GM12878 (cell line): Measurements from ENCODE around the gene ARHGEF10L. TPM values are rescaled to one million over a fixed set of nuclear protein-coding genes. Genes with fewer than 3 reads are reported as not detected.

Experiments used
- ATAC-seq: fragments of 200-7000 bp; cut with Tn5 transposase; 3 replicates; pipeline ENCODE4 v1.9.1; 2020; ENCODE audit warnings: mild to moderate bottlenecking, moderate library complexity
- BruUV-seq: library from RNA; stranded (reverse); fragments of 400-500 nt; replicated peaks from 2 replicates; lab custom pipeline; 2021; lab: Mats Ljungman, UMichigan
- CTCF ChIA-PET: fragments of 300-600 bp; sonication (Branson Sonifier 250); formaldehyde crosslinking; extraction: SDS; loops from one replicate; lab custom pipeline; 2021; ENCODE audit warnings: inconsistent platforms; lab: Yijun Ruan, JAX
- POLR2A ChIA-PET: fragments of 350-600 bp; formaldehyde crosslinking; extraction: SDS; loops from one replicate; lab custom pipeline; 2021; ENCODE audit warnings: inconsistent platforms; lab: Charles Lee
- RAD21 ChIA-PET: fragments of 300-600 bp; sonication (Branson Sonifier 250); formaldehyde crosslinking; loops from one replicate; lab custom pipeline; 2023; ENCODE audit warnings: antibody characterized with exemption; ENCODE audit not compliant: unreplicated experiment; lab: Charles Lee
- SMC1A ChIA-PET: fragments of 300-600 bp; sonication (Branson Sonifier 250); formaldehyde crosslinking; loops from one replicate; lab custom pipeline; 2023; ENCODE audit not compliant: unreplicated experiment, uncharacterized antibody; lab: Charles Lee
- DNase-seq: peaks from one replicate; pipeline ENCODE4 v3.0.0-alpha.2; 2011; ENCODE audit warnings: low read depth, low spot score
- FAIRE-seq: peaks from 3 replicates; lab custom pipeline; 2011; peaks lifted over from hg19 to GRCh38; lab: Jason Lieb, UNC
- H2AFZ ChIP-seq: 2 replicates; pipeline ENCODE4 v1.6.0; 2011; ENCODE audit warnings: low read depth, low read length, control low read depth; ENCODE audit not compliant: control insufficient read depth
- H3K27ac ChIP-seq: 2 replicates; pipeline ENCODE4 v1.5.1; 2011; ENCODE audit warnings: control low read depth; ENCODE audit not compliant: control insufficient read depth, insufficient read depth
- H3K27me3 ChIP-seq, 2 experiments: replicated peaks in 1 of 2; 2 replicates each; pipeline versions ENCODE4 v1.6.0 to v1.6.1; 2011; ENCODE audit warnings: low read length in 1 of 2; ENCODE audit not compliant: control insufficient read depth in 2 of 2, insufficient read depth in 2 of 2
- H3K36me3 ChIP-seq, 2 experiments: 2 replicates each; pipeline ENCODE4 v1.5.1; 2011; ENCODE audit warnings: low read length in 1 of 2; ENCODE audit not compliant: control insufficient read depth in 2 of 2, insufficient read depth in 2 of 2
- H3K4me1 ChIP-seq: 2 replicates; pipeline ENCODE4 v1.6.1; 2011; ENCODE audit warnings: mild to moderate bottlenecking, low read length, moderate library complexity, mixed read lengths; ENCODE audit not compliant: control insufficient read depth, insufficient read depth
- H3K4me2 ChIP-seq: 2 replicates; pipeline ENCODE4 v1.6.0; 2011; ENCODE audit warnings: control low read depth; ENCODE audit not compliant: control insufficient read depth, insufficient read depth
- H3K4me3 ChIP-seq: fragments of 200-600 bp; sonication (generic); 2 replicates; pipeline ENCODE4 v1.5.1; 2016
- H3K79me2 ChIP-seq: 2 replicates; pipeline ENCODE4 v1.6.0; 2011; ENCODE audit warnings: low read length; ENCODE audit not compliant: control insufficient read depth, insufficient read depth
- H3K9ac ChIP-seq: 2 replicates; pipeline ENCODE4 v1.8.0; 2011; ENCODE audit warnings: low read length, control low read depth, mixed read lengths; ENCODE audit not compliant: control insufficient read depth, insufficient read depth
- H3K9me3 ChIP-seq: replicated peaks from 3 replicates; pipeline ENCODE4 v1.5.1; 2011; ENCODE audit warnings: mild to moderate bottlenecking, low read length; ENCODE audit not compliant: control insufficient read depth, insufficient read depth
- H4K20me1 ChIP-seq: 2 replicates; pipeline ENCODE4 v1.6.0; 2011; ENCODE audit not compliant: control insufficient read depth, insufficient read depth
- BMI1 ChIP-seq: fragments of 450-650 bp; IDR thresholded peaks from 2 replicates; pipeline ENCODE4 v1.6.1; 2016; ENCODE audit warnings: mild to moderate bottlenecking, moderate library complexity, borderline replicate concordance
- HDAC6 ChIP-seq: fragments of 200-600 bp; sonication (generic); IDR thresholded peaks from one replicate; pipeline ENCODE4 v1.8.0; 2017; ENCODE audit warnings: antibody characterized with exemption; ENCODE audit not compliant: unreplicated experiment
- JUND ChIP-seq: IDR thresholded peaks from 2 replicates; pipeline ENCODE4 v1.6.1; 2012; ENCODE audit warnings: low read depth, mild to moderate bottlenecking, low read length, improper control_type of control experiment, moderate library complexity
- MLLT1 ChIP-seq: fragments of 450-650 bp; IDR thresholded peaks from 2 replicates; pipeline ENCODE4 v1.6.1; 2016; ENCODE audit warnings: mild to moderate bottlenecking
- NFXL1 ChIP-seq: fragments of 450-650 bp; IDR thresholded peaks from 2 replicates; pipeline ENCODE4 v1.6.1; 2017; ENCODE audit warnings: antibody characterized with exemption, mild to moderate bottlenecking, borderline replicate concordance
- NR2C2 ChIP-seq: IDR thresholded peaks from 2 replicates; pipeline ENCODE4 v1.6.1; 2011; ENCODE audit warnings: borderline replicate concordance, low read depth; ENCODE audit not compliant: control insufficient read depth, insufficient read length
- POU2F2 ChIP-seq: IDR thresholded peaks from 3 replicates; pipeline ENCODE4 v1.6.1; 2011; ENCODE audit warnings: low read depth, mild to moderate bottlenecking, low read length, borderline replicate concordance
- SMAD5 ChIP-seq: IDR thresholded peaks from 2 replicates; pipeline ENCODE4 v1.6.1; 2016; ENCODE audit warnings: antibody characterized with exemption, low read depth
- ZBTB40 ChIP-seq: fragments of 450-650 bp; IDR thresholded peaks from 2 replicates; pipeline ENCODE4 v1.6.1; 2016; ENCODE audit warnings: mild to moderate bottlenecking, moderate library complexity, borderline replicate concordance
- ZSCAN29 ChIP-seq: fragments of 450-650 bp; IDR thresholded peaks from 2 replicates; pipeline ENCODE4 v1.6.1; 2017; ENCODE audit warnings: mild to moderate bottlenecking, moderate library complexity
- WGBS: methylation state at CpG from one replicate; pipeline ENCODE4 v1.1.6; 2016; ENCODE audit warnings: low lambda C conversion rate; ENCODE audit not compliant: insufficient replicate concordance, insufficient coverage; ENCODE audit errors: missing lambda C conversion rate; 5-methylcytosine and 5-hydroxymethylcytosine counted together
- in situ Hi-C: fragments of 300-500 bp; cut with MboI; formaldehyde crosslinking; loops from 9 replicates; pipeline ENCODE4 v1.14.3; 2018; ENCODE audit warnings: mixed read lengths
- intact Hi-C: fragments of 100-400 bp; cut with micrococcal nuclease; formaldehyde crosslinking; loops from one replicate; pipeline ENCODE4 v1.14.2; 2022; ENCODE audit not compliant: unreplicated experiment
- polyA plus RNA-seq, 11 experiments: library from polyadenylated mRNA; depleted of rRNA in 4 of 11; unstranded in 6 of 11; stranded (reverse) in 5 of 11; fragments of >200 nt; fragmentation: Nextera tagmentation in 4 of 11; fragmentation: Illumina TruSeq in 1 of 11; extraction: Ambion mirVana in 4 of 11; extraction: Trizol in 1 of 11; gene quantifications; 1 replicate in 1 of 11; 2 replicates in 10 of 11; pipeline versions ENCODE4 v1.2.1 to v1.2.3, GENCODE V29; 2011 to 2016; ENCODE audit warnings: inconsistent platforms in 2 of 11, missing spikeins in 2 of 11, low read depth in 1 of 11
- total RNA-seq, 4 experiments: library from RNA; depleted of rRNA in 3 of 4; stranded (reverse); fragments of >200 nt in 3 of 4; fragmentation: Illumina TruSeq in 1 of 4; extraction: Trizol in 1 of 4; gene quantifications; 2 replicates each; pipeline versions ENCODE4 v1.2.1 to v1.2.3, GENCODE V29; 2013 to 2021
- TF ChIP-seq, protein P1 (sequence below): fragments of 450-650 bp; IDR thresholded peaks from 2 replicates; pipeline ENCODE4 v1.6.1; 2017; ENCODE audit warnings: antibody characterized with exemption, mild to moderate bottlenecking, moderate library complexity

ARHGEF10L gene
- total and polyA plus RNA-seq, 10 of the 15 experiments (the other 5 are each of a cell fraction or from before 2014, with no cell fraction given) = 0.05 to 0.94 (median 0.28) TPM; not detected in 2

DNA sequence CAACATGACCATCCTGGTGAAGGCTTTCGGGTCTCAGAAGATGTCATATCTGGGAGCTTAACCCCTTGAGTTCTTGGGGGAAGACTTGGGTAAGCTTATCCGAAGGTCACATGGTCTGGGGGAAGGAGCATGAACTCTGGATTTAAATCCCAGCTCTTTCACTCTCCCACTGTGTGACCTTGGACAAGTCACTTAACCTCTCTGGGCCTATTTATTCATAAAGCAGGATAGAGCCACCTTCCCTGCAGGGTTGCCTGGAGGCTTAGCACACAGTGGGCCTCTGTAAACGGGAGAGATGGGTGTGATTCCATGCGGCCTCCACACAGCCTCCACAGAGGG, 8.2 kb upstream of the ARHGEF10L start (continued):
- TF ChIP-seq, protein P1, sequence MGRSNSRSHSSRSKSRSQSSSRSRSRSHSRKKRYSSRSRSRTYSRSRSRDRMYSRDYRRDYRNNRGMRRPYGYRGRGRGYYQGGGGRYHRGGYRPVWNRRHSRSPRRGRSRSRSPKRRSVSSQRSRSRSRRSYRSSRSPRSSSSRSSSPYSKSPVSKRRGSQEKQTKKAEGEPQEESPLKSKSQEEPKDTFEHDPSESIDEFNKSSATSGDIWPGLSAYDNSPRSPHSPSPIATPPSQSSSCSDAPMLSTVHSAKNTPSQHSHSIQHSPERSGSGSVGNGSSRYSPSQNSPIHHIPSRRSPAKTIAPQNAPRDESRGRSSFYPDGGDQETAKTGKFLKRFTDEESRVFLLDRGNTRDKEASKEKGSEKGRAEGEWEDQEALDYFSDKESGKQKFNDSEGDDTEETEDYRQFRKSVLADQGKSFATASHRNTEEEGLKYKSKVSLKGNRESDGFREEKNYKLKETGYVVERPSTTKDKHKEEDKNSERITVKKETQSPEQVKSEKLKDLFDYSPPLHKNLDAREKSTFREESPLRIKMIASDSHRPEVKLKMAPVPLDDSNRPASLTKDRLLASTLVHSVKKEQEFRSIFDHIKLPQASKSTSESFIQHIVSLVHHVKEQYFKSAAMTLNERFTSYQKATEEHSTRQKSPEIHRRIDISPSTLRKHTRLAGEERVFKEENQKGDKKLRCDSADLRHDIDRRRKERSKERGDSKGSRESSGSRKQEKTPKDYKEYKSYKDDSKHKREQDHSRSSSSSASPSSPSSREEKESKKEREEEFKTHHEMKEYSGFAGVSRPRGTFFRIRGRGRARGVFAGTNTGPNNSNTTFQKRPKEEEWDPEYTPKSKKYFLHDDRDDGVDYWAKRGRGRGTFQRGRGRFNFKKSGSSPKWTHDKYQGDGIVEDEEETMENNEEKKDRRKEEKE = no peak
- TF ChIP-seq ZSCAN29 (no peak), HDAC6 (no peak), JUND (no peak), NFXL1 (no peak), MLLT1 (no peak), SMAD5 (no peak)

DNA sequence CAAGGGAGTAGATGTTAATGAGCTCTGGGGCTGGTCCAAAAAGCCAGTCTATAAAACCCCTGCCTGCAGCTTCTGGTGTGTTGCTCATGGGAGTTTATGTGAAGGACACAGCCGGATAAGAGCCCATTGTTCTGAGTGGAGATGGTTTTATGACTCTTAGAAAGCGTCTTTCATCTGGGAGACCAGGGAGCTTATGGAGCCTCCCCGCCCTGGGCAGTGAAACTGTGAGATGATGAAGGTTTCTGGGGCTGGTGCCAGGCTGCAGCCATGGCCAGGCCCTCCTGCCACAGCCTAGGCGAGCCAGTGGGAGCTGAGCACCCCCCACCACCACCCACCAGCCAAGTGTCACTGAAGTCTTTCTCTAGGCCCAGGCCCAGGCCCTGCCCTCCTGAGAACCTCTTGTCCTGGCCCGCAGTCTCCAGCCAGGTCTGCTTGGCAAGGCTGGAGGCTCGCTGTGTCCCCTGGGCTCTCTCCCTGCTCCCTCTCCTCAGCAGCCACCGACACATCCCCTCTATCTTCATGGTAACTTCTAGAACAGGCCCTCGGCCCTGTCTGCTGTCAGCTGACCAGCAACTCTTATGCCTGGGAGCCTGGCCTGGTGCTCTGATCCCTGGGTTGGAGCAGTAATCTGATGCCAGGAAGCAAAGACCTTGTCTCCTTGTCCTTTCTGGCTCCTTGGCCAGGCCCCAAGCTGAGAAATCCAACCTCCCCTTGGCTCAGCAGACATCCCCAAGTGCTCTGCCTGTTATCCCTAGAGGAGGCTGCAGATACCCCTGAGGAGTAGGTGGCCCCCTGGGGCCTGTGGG, 7.6 kb upstream of the ARHGEF10L start:
- SMC1A ChIA-PET = interaction anchor here (0.9 kb wide), 1 partner anchor 9 kb away, joined by 3 read pairs; no protein-coding TSS in a partner anchor
- RAD21 ChIA-PET = interaction anchor here (1.3 kb wide), 1 partner anchor 29 kb away, joined by 8 read pairs; no protein-coding TSS in a partner anchor
- no peak overlapping the region for H3K9ac ChIP-seq
- BruUV-seq = no TSS peak
- H2AFZ ChIP-seq = no peak overlapping the region
- intact Hi-C loops (no loop called here), in situ Hi-C loops (no loop called here)
- H3K27ac ChIP-seq = no peak overlapping the region
- H4K20me1 ChIP-seq = no peaks in the 10 kb centered on the region
- H3K4me3 ChIP-seq = no peak overlapping the region
- WGBS = 41% methylated on average over 8 of the region's 8 CpGs
- CTCF ChIA-PET = interaction anchor here (0.6 to 1.6 kb wide), 3 partner anchors 29 to 81 kb away, joined by 5 read pairs; no protein-coding TSS in a partner anchor
- no peaks in the 10 kb centered on the region for H3K9me3 ChIP-seq
- ATAC-seq = no peak
- no peak overlapping the region for H3K4me2 ChIP-seq
- peaks cover 14% of the 10 kb centered on the region for H3K4me1 ChIP-seq
- FAIRE-seq = no peak
- no peaks in the 10 kb centered on the region for H3K79me2 ChIP-seq
- DNase-seq = no peak
- H3K36me3 ChIP-seq = no peaks in the 10 kb centered on the region
- no peaks in the 10 kb centered on the region for H3K27me3 ChIP-seq
- POLR2A ChIA-PET = no interaction called here
- TF ChIP-seq NR2C2 (no peak), ZBTB40 (no peak), BMI1 (no peak), POU2F2 (no peak)
